K562 (cell line): Measurements from ENCODE around the gene ATP1A3. TPM values are rescaled to one million over a fixed set of nuclear protein-coding genes. Genes with fewer than 3 reads are reported as not detected.

Source experiments
- ARID1B ChIP-seq: fragments of 450-650 bp; IDR thresholded peaks from 2 replicates; pipeline ENCODE4 v1.6.1; 2016; ENCODE audit warnings: antibody characterized with exemption, mild to moderate bottlenecking, inconsistent platforms
- BRF2 ChIP-seq: IDR thresholded peaks from 3 replicates; pipeline ENCODE4 v1.6.1; 2011; ENCODE audit warnings: borderline replicate concordance, mild to moderate bottlenecking; ENCODE audit not compliant: insufficient read length, insufficient read depth
- CC2D1A ChIP-seq: fragments of 450-650 bp; IDR thresholded peaks from 2 replicates; pipeline ENCODE4 v1.6.1; 2017; ENCODE audit warnings: mild to moderate bottlenecking
- CREB3L1 ChIP-seq: fragments of 450-650 bp; IDR thresholded peaks from 2 replicates; pipeline ENCODE4 v1.6.1; 2014; ENCODE audit warnings: low read depth, mild to moderate bottlenecking, moderate library complexity, borderline replicate concordance
- E2F3 ChIP-seq: fragments of 250-450 bp; sonication (Bioruptor Pico); IDR thresholded peaks from 2 replicates; pipeline ENCODE4 v1.4.0; 2020; ENCODE audit warnings: mild to moderate bottlenecking
- ETV1 ChIP-seq: fragments of 450-650 bp; conservative IDR thresholded peaks from 2 replicates; pipeline ENCODE4 v1.6.1; 2016; ENCODE audit warnings: missing genetic modification characterization, control low read depth, low read depth, missing compliant biosample characterization
- GATAD2A ChIP-seq: fragments of 450-650 bp; IDR thresholded peaks from 2 replicates; pipeline ENCODE4 v1.6.1; 2017
- HDAC8 ChIP-seq: fragments of 450-650 bp; IDR thresholded peaks from 2 replicates; pipeline ENCODE4 v1.6.1; 2016; ENCODE audit warnings: mild to moderate bottlenecking, missing genetic modification characterization, moderate library complexity, missing compliant biosample characterization
- HEY1 ChIP-seq: fragments of 250-450 bp; sonication (Bioruptor Pico); IDR thresholded peaks from 2 replicates; pipeline ENCODE4 v1.5.0; 2020; ENCODE audit warnings: mild to moderate bottlenecking, moderate library complexity, borderline replicate concordance
- HNRNPH1 ChIP-seq: fragments of 200-400 bp; formaldehyde crosslinking; optimal IDR thresholded peaks from 2 replicates; pipeline ENCODE3; 2017; ENCODE audit warnings: low read depth, mild to moderate bottlenecking, low read length, moderate library complexity
- HOXB6 ChIP-seq: fragments of 250-450 bp; sonication (Bioruptor Pico); IDR thresholded peaks from 2 replicates; pipeline ENCODE4 v1.5.1; 2022; ENCODE audit warnings: mild to moderate bottlenecking, borderline replicate concordance
- KDM1A ChIP-seq, 2 experiments: fragments of 450-650 bp; IDR thresholded peaks; 2 replicates each; pipeline ENCODE4 v1.6.1; 2016; ENCODE audit warnings: mild to moderate bottlenecking in 2 of 2
- POLR2H ChIP-seq: IDR thresholded peaks from 2 replicates; pipeline ENCODE4 v1.6.1; 2016; ENCODE audit warnings: missing genetic modification characterization, low read depth, mild to moderate bottlenecking, control low read depth, missing compliant biosample characterization, moderate library complexity
- RBM39 ChIP-seq: fragments of 200-400 bp; formaldehyde crosslinking; optimal IDR thresholded peaks from 2 replicates; pipeline ENCODE3; 2018; ENCODE audit warnings: low read depth, low read length
- SAP30 ChIP-seq: fragments of 200-600 bp; sonication (generic); IDR thresholded peaks from 2 replicates; pipeline ENCODE4 v1.6.1; 2012; ENCODE audit warnings: borderline replicate concordance, low read depth, mild to moderate bottlenecking, moderate library complexity, low read length, control low read depth, inconsistent platforms; ENCODE audit not compliant: insufficient read depth, poor library complexity, severe bottlenecking
- SIRT6 ChIP-seq: IDR thresholded peaks from one replicate; pipeline ENCODE4 v1.6.1; 2012; ENCODE audit warnings: low read depth, mild to moderate bottlenecking, control low read depth, inconsistent platforms, low read length, moderate library complexity
- SIX5 ChIP-seq, 2 experiments: IDR thresholded peaks; 2 replicates each; pipeline ENCODE4 v1.6.1; 2011; ENCODE audit warnings: low read length in 2 of 2, borderline replicate concordance in 1 of 2, low read depth in 1 of 2, mild to moderate bottlenecking in 1 of 2, moderate library complexity in 1 of 2; ENCODE audit not compliant: insufficient read depth in 1 of 2
- SP1 ChIP-seq: sonication (generic); formaldehyde crosslinking; IDR thresholded peaks from 2 replicates; pipeline ENCODE4 v1.8.1; 2022; ENCODE audit warnings: mild to moderate bottlenecking, missing genetic modification reagents
- TBP ChIP-seq: optimal IDR thresholded peaks from 2 replicates; pipeline ENCODE3; 2011; ENCODE audit warnings: low read depth, low read length, improper control_type of control experiment
- THRAP3 ChIP-seq: fragments of 450-650 bp; IDR thresholded peaks from 2 replicates; pipeline ENCODE4 v1.6.1; 2016; ENCODE audit warnings: mild to moderate bottlenecking, inconsistent platforms, borderline replicate concordance
- ZEB2 ChIP-seq: fragments of 450-650 bp; IDR thresholded peaks from 2 replicates; pipeline ENCODE4 v1.6.1; 2016
- ZKSCAN1 ChIP-seq: fragments of 150-350 bp; IDR thresholded peaks from 2 replicates; pipeline ENCODE4 v1.6.1; 2016; ENCODE audit warnings: low read depth, low read length
- ZNF696 ChIP-seq: fragments of 250-450 bp; sonication (Bioruptor Pico); conservative IDR thresholded peaks from 2 replicates; pipeline ENCODE4 v1.4.0; 2020; ENCODE audit warnings: mild to moderate bottlenecking, moderate library complexity
- ZNF699 ChIP-seq: fragments of 250-450 bp; sonication (Bioruptor Pico); IDR thresholded peaks from 2 replicates; pipeline ENCODE4 v1.8.0; 2021; ENCODE audit warnings: mild to moderate bottlenecking, moderate library complexity; ENCODE audit not compliant: insufficient replicate concordance
- ZSCAN29 ChIP-seq: fragments of 450-650 bp; IDR thresholded peaks from 2 replicates; pipeline ENCODE4 v1.6.1; 2017
- polyA plus RNA-seq, 8 experiments: library from polyadenylated mRNA; depleted of rRNA in 4 of 8; stranded (reverse) in 5 of 8; unstranded in 3 of 8; fragments of >200 nt; fragmentation: Nextera tagmentation in 2 of 8; fragmentation: Illumina TruSeq in 1 of 8; extraction: Ambion mirVana in 2 of 8; extraction: Trizol in 1 of 8; gene quantifications; 2 replicates each; pipeline versions ENCODE4 v1.2.1 to v1.2.3, GENCODE V29; 2011 to 2014; ENCODE audit warnings: inconsistent platforms in 1 of 8, missing spikeins in 1 of 8
- total RNA-seq, 7 experiments: library from RNA; depleted of rRNA in 6 of 7; stranded (reverse); fragments of >200 nt in 6 of 7; fragmentation: Illumina TruSeq in 2 of 7; extraction: Trizol in 2 of 7; gene quantifications; 2 replicates each; pipeline versions ENCODE4 v1.2.1 to v1.2.3, GENCODE V29; 2011 to 2021; ENCODE audit warnings: low replicate concordance in 1 of 7
- TF ChIP-seq, protein P1 (sequence below): sonication (generic); formaldehyde crosslinking; IDR thresholded peaks from 2 replicates; pipeline ENCODE4 v1.8.0; 2022; ENCODE audit warnings: missing genetic modification reagents, mild to moderate bottlenecking, moderate library complexity, borderline replicate concordance

ATP1A3 gene
- total and polyA plus RNA-seq, 9 of the 15 experiments (the other 6 are each of a cell fraction or from before 2014, with no cell fraction given): 0.03 to 1.0 (median 0.17) TPM; not detected in 3

DNA sequence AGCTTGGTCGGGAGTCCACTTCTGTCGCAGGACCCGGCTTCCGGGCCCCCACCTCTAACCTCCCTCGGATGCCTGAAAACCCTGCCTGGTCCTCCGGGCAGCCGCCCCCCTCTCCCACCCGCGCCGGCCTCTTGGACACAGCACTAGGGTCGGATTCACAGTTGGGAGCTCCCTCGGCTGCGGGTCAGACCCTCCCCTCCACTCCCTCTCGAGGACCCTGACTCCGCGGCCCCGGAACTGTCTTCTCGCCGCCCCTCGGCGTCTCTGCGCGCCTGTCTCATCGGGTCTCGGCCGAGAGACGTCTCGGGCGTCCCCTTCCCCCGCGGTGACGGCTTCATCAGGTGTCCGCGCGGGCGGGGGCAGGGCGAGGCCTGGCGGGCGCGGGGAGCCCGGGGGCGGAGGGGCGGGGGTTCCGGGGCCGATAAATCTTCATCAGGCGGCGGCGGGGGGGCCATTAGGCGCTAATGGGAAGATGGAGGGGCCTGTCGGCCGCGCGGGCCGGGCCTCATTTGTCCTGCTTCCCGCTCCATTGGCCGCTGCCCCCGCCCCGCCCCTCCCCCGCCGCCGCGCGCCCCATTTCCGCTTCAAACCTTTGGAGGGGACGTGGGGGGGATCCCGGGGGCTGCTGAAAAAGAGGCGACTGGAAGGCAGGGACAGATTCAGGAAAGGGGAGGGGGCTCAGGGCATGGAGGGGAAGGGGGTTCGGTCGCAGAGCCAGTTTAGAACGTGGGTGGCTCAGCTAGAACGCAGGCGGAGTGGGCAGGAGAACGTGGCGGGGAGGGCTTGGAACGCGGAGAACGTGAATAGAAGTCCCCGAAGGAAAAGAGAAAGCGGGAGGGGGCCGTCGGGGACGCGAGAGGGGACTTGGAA, 53.9 kb downstream of the ATP1A3 start (continued):
- TF ChIP-seq BRF2 (no peak), ZKSCAN1 (no peak), SAP30 (no peak), HOXB6 (CRISPR knock-in tag) (no peak), SP1 (CRISPR knock-in tag) (no peak), ARID1B (no peak), RBM39 (no peak), CC2D1A (no peak), CREB3L1 (peak; percentile 45; the same call in 1 of the 2 replicates), ETV1 (tag) (peak; percentile 42), E2F3 (no peak), GATAD2A (0 out of 2 replicates have a peak, but pooled peaks have one; percentile 38), TBP (peak; percentile 31), THRAP3 (no peak), ZNF696 (no peak), SIRT6 (no peak), HNRNPH1 (no peak), ZEB2 (no peak), ZNF699 (CRISPR knock-in tag) (no peak), HDAC8 (tag) (no peak), HEY1 (CRISPR knock-in tag) (no peak), SIX5 (IDR thresholded peaks at IDR 0.05; ENCODE audit: borderline replicate concordance in 1 of 2, insufficient read depth in 1 of 2, low read depth in 1 of 2, low read length in 2 of 2) (no peak), KDM1A (IDR thresholded peaks at IDR 0.05) (no peak), POLR2H (tag) (no peak), ZSCAN29 (no peak)
- TF ChIP-seq, protein P1, sequence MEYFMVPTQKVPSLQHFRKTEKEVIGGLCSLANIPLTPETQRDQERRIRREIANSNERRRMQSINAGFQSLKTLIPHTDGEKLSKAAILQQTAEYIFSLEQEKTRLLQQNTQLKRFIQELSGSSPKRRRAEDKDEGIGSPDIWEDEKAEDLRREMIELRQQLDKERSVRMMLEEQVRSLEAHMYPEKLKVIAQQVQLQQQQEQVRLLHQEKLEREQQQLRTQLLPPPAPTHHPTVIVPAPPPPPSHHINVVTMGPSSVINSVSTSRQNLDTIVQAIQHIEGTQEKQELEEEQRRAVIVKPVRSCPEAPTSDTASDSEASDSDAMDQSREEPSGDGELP: peak; percentile 63; the same call in 1 of the 2 replicates
